Activated gamma-delta T cell treated with anti-CD3 and anti-CD28 coated beads, Interleukin-2, amount 50 U/mL, for 16 hours (primary cell): Measurements from ENCODE around the gene SRC.

Source experiments
- DNase-seq: peaks from one replicate; pipeline ENCODE4 v3.0.0-alpha.2; 2020; ENCODE audit warnings: low read depth

The SRC gene

DNA sequence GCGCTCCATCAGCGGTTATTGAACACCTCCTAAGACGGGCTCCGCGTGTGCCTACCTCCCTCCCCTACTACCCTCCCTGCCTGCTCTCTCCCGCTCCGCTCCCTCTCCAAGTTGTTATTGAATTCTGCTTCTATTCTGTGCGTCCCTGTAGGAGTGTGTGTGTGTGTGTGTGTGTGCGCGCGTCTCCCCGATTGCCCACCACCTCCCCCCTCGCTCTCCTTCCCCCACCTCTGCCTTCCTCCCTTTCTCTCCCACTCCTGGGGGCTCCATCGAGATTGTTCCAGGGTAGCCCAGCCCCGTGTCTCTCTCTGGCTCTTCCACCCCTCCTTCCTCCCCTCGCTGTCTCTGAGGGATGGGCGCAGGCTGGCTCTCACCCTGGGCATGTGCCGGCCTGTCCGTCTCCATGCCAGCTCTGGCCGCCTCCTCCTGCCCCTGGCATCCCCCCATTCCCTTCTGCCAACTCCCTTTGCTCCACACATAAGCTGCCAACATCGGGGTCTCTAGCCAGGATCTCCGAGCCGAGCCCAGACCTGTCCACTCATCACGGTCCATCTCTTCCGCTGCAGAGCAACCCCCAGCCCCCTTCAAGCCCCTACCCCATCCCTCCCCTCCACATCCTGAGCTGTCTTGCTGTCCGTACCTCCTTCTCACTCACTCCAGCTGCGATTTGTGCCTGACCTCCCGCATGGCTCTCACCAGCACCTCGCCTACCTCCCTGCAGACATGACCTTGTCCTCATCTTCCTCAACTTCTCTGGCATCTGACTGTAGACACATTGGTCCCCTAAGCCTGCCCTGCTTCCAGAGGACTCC lies 68.5 kb downstream of the SRC start:
- no peak for DNase-seq

- DNase-seq, result no peak
Observed at GRCh38 chr20:37415118-37416085, 69.5 kb downstream of the SRC start.

GRCh38 chr20:37416100-37416847 lies 70.3 kb downstream of the SRC start:
- DNase-seq, result no peak

DNA sequence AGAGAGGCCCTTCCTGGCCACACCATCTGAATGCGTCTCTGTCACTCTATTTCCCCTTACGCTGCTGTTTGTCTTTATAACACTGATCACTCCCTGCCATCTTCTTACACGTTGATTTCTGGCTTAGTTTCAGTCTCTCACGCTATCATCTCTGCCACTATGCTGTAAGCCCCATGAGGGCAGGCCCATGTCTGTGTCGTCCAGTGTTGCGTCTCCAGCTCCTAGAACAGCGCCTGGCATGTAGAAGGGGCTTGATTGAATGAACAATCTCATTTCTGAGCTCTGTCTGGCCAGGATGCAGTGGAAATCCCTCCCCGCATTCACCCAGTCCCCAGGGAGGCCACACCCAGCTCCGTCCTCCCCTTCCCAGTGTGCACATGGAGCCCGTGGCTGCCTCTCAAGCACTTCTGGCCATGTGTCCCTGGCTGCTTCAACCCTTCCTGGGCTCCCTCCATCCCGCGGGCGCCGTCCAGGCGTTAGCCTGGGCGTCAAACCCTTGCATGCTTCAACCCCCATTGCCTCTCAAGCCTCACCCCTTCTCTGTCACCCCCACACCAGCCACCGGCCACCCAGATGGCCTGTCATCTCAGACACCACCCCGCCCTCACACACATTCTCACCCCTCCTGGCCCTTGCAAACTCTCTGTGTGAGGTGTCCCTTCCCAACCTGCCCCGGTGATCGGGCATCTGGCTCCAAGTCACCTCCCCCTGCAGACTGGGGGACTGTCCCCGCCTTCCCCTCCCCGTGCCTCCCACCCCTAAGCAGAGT lies 71.1 kb downstream of the SRC start:
- DNase-seq, result no peak

DNA sequence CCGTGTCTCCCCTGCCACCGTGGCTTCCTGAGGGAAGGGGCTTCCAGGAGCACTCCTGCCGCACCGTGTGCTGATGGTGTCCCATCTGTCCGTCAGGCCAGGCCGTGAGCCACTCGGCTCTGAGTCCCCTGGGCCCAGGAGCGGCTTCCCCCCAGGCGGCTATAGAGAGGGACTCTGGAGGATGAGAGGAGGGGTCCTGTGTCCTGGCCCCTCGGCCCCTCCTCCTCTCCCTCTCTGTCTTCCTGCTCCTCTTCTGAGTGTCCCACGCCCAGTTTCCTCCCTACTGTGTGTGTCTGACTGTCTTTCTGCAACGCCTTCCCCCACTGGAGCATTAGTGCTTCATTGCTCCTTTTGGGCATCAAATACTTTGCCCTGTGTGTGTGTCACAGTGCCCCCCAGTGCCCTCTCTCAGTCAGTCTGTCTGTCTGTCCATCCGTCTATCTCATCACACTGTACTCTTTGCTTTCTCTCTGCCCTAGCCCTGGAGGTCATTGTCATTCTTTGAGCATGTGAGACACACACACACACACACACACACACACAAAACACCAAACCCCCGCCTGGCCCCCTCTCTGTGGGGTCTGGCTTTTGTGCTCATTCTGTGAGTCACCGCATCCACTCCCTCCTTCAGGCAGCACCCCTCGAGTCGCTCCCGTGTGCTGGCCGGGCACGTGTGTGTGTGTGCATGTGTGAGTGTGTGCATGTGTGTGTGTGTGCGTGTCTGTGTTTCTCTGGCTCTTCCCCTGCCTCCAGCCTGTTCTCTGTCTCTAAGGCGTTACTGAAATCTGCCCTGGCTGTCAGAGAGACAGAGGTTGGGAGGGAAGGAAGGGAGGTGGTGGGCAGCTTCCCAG lies 71.9 kb downstream of the SRC start:
- DNase-seq, result no peak

DNA sequence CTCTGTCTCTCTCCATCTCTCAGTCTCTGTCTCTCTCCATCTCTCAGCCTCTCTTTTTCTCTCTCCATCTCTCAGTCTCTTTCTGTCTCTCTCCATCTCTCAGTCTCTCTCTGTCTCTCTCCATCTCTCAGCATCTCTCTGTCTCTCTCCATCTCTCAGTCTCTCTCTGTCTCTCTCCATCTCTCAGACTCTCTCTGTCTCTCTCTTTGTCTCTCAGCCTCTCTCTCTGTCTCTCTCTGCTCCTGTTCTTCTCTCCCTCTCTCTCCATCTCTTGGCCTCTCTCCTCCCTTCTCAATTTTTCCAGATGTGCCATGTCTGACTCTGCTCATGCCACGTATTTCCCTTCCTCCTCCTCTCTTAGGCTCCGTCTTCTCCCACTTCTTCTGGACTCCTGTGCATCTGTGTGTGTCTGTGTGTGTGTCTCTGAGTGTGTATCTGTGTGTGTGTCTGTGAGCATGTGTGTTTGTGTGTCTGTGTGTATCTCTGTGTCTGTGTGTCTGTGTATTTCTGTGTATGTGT lies 72.7 kb downstream of the SRC start:
- DNase-seq, result no peak

DNA sequence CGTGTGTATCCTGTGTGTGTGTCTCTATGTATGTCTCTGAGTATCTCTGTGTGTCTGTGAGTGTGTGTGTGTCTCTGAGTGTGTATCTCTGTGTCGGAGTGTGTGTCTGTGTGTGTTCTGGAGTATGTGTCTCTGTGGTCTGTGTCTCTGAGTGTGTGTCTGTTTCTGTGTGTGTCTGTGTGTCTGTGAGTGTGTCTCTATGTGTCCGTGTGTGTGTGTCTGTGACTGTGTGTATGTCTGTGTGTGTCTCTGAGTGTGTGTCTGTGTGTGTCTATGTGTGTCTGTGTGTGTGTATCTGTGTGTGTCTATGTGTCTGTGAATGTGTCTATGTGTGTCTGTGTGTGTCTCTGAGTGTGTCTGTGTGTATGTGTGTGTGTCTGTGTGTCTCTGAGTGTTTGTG lies 73.4 kb downstream of the SRC start:
- DNase-seq, result no peak

DNA sequence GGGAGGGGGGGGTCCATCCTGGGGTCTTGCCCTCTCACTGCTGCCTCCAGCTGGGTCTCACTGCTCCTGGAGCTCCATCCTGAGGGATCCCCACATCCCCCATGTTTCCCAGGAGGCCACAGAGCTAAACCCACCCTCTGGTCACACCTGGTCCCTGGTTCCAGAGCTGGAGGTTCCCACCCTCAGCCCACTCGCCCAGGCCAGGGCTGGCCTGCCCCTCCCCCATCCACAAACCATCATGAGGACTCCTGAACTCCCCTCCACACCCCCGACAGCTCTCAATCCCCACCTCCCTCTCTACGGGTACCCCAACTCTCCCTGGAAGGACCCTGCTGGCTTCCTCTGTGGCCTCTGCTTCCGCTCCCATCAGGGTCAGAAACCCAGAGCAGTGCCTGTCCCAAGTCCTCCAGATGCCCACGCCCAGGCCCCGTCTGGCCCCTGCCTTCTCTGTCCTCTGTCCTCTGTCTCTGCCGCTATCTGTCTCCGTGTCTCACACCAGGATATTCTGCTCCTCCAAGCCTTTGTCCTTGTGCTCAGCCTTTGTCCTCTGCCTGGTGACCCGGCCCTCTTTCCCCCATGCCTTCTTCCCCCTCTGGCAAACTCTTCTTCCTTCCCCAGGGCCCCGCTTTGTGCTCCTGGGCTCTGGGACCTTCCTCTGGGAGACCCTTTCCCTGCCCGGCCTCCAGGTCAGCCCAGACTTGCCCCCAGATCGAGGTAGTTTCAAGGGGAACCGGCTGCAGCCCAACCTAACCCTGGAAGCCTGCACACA lies 74.0 kb downstream of the SRC start:
- DNase-seq, result no peak

DNA sequence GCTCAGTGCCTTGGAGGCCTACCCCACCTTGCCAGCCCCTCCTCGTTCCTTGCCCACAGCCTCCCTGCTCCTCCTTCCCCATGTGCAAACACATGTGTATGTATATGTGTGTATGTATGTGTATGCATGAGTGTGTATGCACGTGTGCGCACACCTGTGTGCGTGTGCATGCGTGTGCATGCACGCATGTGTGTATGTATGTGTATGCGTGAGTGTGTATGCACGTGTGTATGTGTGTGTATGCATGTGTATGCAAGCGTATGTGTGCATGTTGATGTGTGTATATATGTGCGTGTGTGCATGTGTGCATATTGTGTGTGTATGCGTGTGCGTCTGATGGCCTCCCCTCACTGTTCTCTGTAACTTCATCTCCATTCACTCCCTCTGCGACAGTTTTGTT lies 74.7 kb downstream of the SRC start:
- DNase-seq, result no peak

DNA sequence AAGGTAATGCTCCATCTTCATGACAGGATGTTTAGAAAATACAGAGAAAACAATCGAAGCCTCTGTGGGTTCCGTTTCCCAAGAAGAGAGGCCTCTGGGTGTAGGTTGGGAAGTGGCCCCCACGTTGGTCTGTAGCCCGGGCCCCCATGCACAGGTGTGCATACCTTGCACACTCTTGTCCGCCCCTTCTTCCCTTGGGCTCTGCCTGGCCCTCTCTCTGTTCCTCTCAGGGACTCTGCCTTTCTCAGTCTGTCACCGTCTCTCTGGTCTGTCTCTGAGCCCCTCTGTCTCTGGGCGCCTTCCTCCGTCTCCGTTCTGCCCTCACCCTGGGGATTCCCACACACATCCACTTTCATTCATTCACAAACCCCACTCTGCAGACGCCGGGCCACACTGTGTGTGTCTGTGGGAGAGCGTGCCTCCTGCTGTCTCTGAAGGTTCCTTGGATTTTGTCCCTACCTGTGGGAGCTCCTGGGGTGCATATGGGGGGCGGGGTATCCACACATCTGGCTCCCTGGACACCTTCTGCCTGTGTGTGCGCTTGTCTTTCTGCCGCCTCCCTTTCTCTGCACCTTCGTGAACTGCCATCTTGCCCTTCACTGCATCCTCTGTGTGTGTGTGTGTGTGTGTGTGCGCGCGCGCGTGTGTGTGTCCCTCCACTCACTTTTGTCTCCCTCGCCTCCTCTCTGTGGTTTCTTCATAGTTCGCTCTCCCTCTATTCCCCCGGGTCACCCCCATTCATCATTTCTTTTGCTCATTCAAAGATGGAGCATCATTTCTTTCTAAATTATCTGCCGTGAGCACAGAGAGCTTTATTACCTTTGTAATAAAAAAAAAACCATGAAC lies 75.3 kb downstream of the SRC start:
- DNase-seq, result no peak

DNA sequence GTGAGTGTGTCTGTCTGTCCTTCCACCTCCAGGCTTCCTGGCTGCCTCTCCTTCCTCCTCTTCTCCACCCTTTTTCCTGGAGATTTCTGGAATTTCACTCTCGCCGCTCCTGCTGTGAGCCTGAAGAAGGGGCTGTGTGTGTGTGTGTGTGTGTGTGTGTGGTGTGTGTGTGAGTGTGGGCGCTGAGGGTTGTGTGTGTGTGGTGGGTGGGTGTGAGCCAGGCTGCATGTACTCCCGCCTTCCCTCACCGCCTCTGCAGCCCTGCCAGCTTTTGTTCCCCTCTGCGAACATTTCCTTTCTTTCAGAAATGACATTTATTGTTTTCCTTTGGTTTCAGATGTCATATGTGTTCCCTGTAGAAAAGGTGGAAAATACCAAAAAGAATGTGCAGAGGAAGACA lies 76.0 kb downstream of the SRC start:
- no peak for DNase-seq

DNA sequence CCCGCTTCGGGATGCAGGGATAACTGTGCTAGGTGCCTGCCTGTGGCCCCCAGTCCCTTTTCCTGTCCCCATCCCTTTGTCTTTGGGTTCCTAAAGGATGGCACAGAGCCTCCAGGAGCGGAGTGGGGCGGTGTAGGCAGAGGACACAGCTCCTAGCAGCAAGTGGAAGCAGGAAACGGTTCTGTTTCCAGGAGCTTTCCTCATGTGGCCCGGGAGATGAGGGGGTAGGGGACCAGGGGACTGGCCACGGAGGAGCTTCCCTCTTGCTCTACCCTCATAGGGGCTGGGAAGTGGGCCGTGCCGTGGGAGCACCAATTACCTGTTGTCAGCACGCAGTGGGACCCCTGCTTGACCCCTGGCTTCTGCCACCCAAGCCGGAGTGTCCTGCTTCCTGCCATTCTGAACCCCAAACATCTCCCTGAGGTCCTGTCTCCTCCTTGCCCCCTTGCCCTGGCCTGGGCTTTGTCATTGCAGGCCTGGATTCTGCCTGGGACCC lies 76.9 kb downstream of the SRC start:
- no peak for DNase-seq

- DNase-seq, result no peak
Observed at GRCh38 chr20:37423545-37423944, 77.6 kb downstream of the SRC start.

DNA sequence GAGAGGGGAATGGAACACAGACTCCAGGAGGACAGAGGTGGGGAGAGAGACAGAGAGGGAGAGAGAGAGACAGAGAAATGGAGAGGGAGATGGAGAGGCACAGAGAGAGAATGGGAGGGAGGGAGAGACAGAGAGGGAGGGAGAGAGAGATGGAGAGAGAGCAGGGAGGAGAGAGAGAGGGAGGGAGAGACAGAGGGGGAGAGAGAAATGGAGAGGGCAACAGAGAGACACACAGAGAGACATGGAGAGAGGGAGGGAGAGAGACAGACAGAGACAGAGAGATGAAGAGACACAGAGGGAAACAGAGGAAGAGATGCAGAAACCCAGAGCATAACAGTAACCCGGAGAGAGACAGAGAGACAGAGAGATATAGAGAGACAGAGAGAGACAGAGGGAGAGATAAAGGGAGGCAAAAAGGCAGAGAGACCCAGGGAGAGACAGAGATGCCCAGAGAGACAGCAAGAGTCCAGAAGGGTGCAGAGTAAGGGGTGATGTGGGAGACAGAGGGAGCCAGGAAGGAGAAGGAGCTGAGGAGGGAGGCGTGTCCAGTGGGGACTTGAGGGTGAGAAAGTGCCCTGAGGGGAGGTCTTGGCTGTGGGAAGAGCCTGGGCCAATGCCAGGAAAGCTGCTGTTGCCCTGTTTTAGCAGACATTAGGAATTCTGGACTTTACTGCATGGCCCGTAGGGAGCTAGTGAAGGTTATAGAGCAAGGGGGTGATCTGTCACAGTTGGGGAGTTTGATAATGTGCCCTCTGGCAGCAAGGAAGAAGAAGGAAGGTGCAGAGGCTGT lies 78.3 kb downstream of the SRC start:
- no peak for DNase-seq

DNA sequence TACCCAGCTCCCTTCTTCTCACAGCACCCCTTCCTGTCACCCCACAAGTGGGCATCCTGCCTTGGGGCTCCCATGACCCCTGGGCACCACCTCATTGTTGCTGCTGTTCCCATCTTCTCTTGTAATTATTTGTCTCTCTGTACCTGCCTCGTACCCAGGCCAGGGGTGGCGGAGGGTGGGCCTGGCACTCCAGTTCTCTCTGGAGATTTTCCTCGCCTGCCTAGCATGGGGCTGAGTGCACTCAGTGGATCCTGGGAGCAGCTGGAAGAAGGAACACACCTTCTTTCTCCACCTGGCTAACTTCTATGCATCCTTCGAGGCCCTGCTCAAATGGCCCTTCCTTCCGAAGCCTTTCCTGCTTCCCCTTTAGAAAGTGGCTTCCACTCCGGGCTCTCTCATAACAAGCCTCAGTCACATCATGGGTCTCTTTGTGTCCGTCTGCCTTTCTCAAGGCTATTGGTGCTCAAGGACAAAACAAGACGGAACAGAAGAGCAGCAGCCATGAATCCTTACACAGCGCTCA lies 79.2 kb downstream of the SRC start:
- DNase-seq, result no peak

- DNase-seq, result no peak
Observed at GRCh38 chr20:37426106-37426505, 80.2 kb downstream of the SRC start.

DNA sequence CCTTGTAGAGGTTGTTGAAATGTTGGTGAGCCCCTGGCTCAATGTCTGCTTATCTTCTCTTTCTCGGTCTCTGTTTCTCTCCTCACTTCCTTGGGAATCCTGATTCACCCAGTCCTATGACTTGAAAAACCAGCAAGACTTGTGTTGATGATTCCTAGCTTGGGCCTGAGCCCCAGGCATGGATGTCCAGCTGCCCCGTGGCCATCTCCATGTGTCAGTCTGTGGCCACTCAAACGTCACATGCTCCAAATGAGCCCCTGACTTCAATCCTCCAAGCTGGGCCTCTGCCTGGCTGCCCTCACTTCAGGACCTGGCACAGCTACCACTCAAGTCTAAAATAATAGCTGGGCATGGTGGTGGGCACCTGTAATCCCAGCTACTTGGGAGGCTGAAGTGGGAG lies 81.0 kb downstream of the SRC start:
- no peak for DNase-seq
